Activated CD4-positive, alpha-beta T cell treated with anti-CD3 and anti-CD28 coated beads, Interleukin-2, amount 50 U/mL, for 24 hours (primary cell): Measurements from ENCODE around the gene OR8D4.
"Not testable (repeated sequence)": the region's sequence is repeated elsewhere in the genome, so short reads cannot be mapped to it uniquely, and the experiment has no call there.

Source experiments
- DNase-seq, 2 donors: peaks; one replicate each; pipeline ENCODE4 v3.0.0-alpha.2; 2020; ENCODE audit warnings: low read depth in 1 of 2, low spot score in 1 of 2

OR8D4 gene

DNA sequence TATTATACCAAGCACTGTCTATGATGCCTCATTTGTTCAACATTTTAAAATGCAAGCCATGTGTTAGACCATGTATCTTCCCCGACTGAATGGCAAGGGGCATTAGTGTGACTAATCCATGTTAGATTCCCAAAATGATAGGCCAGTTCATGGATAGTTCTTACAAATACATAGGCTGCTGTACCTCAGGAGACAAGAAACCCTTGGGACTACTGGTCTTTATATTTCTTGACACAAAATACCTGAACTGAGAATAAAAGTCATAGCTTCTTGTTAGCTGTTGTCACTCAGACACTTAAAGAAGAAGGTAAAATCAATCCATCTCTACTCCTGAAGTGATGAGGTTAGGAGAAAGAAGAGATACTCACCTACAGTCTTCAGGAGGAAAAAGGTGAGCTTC is at the start of gene OR8D4:
Gene OR8D4 (plus strand): TSS at position 301 of the 400 bp plus-strand sequence. CDS start 4,265 bp downstream, outside the sequence.
- DNase-seq: no peak

DNA sequence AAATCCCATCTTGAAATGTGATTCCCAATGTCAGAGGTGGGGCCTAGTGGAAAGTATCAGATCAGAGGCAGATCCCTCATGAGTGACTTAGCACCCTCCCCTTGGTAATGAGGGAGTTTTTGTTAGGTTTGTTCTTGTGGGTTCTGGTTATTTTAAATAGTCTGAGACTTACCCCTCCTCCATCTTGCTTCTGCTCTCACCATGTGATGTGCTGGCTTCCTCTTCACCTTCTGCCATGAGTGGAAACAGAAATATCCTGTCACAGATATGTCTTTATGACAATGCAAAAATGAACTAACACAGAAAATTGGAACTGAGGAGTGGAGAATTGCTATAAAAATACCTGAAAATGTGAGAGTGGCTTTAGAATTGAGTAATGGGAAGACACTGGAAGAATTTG is 49.6 kb upstream of the OR8D4 start:
- no peak for DNase-seq

DNA sequence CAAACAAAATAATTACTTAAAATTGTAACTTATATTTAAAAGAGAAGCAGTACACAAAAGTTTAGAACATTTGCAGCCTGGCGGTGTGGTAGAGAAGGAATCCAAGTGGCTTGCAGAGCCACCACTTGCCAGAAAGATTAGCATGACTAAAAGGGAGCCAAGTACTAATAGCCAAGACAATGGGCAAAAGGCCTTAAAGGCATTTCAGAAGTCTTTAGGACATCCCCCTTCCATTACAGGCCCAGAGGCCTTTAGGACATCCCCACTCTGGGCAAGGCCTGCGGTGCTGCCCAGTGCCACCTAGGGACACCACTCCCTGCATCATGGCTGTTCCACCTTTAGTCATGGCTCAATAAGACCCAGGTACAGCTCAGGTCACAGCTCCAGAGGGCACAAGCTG is 48.9 kb upstream of the OR8D4 start:
- no peak for DNase-seq

DNA sequence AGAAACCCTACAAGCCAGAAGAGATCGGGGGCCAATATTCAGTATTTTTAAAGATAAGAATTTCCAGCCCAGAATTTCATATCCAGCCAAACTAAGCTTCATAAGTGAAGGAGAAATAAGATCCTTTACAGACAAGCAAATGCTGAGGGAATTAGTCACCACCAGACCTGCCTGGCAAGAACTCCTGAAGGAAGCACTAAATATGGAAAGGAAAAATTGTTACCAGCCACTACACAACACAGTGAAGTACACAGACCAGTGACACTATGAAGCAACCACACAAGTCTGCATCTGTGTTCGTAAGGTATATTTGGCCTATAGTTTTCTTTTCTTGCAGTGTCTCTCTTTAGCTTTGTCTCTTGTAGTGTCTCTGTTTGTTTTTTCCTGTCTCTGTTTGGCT is 45.5 kb upstream of the OR8D4 start:
- DNase-seq: no peak

DNA sequence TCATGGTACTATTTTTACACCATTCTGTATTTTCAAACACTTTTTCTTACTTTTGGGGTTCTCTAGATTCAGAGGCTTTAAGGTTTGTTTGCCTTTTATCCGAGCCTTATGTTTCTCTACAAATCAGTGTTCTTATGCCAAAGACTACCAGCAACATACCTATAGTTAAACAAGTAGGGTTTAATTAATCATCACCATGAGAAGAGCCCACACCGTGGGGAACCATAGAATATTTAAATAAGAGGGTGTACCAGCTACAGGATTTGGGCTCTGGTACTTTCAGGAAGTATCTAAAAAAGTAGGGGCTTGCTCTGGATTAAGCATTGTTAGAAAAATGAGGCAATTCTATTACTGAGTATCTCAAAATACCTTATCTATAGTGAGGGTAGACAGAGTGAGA is 42.2 kb upstream of the OR8D4 start:
- no peak for DNase-seq

DNA sequence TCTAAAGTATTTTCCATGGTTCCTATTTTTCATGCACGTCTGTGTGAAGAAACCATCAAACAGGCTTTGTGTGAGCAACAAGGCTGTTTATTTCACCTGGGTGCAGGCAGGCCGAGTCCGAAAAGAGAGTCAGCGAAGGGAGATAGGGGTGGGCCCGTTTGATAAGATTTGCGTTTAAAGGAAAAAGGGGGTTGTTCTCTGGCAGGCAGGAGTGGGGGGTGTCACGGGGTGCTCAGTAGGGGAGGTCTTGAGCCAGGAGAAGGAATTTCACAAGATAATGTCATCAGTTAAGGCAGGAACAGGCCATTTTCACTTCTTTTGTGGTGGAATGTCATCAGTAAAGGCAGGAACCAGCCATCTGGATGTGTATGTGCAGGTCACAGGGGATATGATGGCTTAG is 36.7 kb upstream of the OR8D4 start:
- DNase-seq: not testable (repeated sequence)

DNA sequence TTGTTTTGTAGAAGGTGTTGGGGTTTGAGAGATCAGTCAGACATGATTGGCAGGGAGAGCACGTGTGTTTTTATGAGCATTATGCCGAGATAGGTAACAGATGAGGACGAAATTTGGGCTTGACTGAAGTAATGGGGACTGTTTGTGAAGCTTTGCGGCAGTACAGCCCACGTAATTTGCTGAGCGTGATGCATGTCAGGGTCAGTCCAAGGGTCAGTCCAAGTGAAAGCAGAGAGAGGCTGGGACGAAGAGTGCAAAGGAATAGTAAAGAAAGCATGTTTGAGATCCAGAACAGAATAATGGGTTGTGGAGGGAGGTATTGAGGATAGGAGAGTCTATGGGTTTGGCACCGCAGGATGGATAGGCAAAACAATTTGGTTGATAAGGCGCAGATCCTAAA is 34.2 kb upstream of the OR8D4 start:
- not testable (repeated sequence) for DNase-seq

DNA sequence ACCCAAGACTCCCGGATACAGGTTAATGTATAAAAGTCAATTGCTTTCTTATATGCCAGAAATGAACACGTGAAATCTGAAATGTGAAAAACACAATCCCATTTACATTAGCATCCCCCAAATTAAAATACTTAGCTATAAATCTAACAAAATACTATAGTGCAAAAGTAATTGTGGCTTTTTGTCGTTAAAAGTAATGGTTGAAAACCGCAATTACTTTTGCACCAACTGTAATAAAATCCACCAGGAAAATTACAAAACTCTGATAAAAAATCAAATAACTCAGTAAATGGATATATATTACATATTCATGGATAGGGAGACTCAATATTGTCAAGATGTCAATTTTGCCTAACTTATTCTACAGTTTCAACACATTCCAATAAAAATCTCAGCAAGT is 21.1 kb upstream of the OR8D4 start:
- DNase-seq: no peak

DNA sequence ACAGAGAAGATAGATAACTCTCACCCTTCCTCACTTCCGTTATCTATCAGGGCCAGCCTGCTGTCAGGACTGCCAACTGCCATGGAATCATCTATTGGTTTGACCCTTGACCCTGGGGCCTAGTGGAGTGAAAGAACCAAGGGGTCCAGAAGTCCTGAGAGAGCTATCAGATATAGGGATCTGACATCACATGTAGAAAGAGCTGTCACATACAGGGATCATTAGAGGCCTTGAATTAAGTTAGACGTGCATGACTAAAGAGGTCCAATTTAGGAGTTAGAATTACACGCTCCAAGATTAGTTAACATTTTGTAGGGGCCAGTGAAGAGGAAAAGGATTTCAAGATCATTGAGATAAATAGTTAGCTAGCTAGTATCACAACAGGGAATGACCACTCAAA is 16.4 kb upstream of the OR8D4 start, which contains the start of gene TMEM225:
Gene TMEM225 (minus strand): TSS at position 101 of the 400 bp plus-strand sequence. CDS start 245 bp downstream, outside the sequence.
- no peak for DNase-seq

DNA sequence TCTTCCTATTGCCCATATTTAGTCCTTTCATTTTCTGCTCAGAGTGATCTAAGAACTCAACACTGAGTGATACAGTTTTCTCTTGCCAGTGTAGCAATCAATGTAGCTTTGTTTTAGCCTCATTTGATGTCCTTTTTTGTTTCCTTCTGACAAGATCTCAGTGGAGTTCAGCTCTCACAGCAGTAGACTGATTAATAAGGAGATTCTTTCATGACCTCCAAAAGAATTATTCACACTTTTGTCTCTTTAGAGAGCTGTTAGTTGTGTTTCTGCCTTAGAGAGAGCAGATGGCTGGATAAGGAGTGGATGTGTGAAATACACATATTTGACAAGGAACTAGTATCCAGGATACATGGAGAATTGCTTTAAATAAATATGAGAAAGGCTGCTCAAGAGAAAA is 9.9 kb upstream of the OR8D4 start:
- DNase-seq: no peak

DNA sequence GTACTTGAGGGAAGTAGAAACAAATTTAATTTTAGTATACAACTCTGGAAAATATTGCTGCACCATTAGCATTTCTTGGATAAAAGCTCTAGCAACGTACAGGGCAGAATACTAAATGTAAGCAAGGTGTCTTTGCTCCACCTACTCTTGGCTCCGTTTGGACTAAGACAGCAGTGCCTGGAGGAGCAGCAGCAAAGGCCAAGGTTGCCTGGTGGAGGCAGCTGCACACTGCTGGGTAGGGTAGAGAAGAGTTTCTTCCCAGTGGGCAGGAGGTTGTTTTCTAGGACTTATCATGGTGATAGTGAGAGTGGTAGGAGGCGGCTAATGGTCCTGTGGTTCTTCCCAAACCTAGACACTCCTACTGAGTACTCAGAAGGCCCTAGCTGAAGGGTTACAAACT is 2.2 kb upstream of the OR8D4 start:
- DNase-seq: no peak

DNA sequence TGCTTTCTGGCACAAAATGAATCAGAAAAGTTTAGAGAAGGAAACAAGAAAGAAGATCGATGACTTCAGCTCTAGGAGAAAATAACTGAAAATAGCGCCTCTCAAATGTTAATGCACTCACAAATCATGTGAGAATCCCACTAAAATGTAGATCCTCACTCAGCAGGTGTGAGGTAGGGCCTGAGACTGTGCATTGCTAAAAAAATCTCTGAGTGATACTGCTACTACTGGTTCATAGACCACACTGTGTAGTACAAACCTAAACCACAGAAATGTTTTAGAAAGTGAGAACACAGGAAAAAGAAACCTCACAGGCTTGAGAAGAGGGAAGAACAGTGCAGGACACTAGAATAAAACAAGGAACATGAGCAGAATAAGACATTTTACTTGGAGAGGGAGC is 2.0 kb downstream of the OR8D4 start:
- DNase-seq: no peak

DNA sequence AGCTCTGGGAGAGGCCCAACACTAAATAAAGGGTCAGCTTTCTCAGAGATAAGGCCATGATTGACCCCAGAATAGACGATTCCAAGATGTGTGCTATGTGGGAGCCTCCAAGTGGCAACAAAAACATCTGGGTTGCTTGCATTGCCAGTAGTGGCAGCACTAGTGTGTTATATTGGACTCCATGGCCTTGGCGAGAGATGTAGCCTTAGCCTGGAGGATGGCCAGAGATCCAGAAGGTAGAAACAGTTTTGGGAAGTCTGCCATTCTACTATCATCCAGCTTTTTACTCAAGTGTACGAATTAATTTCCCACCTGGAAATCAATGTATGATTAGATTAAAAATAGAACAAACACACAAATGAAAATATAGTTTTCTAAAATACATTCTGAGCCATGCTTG is 3.0 kb downstream of the OR8D4 start:
- no peak for DNase-seq

DNA sequence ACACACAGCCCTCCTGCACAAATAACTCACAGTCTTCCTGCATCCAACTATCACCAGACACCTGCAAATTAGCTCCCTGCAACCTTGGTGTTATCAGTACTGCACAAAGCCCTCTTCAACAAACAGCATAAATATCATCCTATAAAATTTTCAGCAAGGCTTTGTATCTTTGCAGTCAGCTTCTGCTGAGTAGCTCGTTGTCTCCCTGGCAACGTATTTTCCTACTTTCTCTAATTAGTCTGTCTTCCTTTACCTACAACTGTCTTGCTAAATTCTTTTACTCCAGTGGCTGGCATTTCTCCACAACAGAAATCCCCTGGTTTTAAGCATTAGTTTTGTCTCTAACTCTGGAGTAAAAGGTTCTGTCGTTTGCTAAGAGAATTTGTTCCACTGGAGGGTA is 3.9 kb downstream of the OR8D4 start:
- no peak for DNase-seq

DNA sequence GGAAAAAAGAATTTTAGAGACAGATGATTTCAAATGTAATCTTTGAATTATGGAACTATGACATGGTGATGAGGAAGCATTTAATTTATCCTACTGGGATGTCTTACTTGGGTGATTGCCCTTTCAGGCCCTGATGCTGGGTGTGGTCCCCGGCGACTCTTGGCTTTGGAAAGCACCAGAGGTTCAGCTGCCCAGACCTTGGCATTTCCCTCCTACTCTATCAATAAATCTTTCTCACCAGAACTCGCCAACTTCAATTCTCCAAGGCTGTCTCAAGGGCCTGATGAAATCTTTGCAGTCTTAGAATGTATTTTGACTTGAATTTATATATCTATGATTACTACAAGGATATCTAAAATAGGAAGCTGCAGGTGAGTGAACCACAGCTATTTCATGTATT is 19.0 kb downstream of the OR8D4 start:
- no peak for DNase-seq

DNA sequence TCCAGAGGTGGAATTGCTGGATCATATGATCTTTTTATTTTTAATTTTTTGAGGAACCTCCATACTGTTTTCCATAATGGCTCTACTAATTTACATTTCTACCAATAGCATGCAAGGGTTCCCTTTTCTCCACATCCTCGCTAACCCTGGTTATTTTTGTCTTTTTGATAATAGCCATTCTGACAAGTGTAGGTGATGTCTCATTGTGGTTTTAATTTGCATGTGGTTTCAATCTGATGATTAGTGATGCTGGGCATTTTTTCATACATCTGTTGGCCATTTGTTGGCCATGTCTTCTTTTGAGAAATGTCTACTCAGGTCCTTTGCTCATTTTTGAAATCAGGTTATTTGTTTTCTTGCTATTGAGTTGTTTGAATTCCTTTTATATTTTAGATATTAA is 22.1 kb downstream of the OR8D4 start:
- DNase-seq: no peak

DNA sequence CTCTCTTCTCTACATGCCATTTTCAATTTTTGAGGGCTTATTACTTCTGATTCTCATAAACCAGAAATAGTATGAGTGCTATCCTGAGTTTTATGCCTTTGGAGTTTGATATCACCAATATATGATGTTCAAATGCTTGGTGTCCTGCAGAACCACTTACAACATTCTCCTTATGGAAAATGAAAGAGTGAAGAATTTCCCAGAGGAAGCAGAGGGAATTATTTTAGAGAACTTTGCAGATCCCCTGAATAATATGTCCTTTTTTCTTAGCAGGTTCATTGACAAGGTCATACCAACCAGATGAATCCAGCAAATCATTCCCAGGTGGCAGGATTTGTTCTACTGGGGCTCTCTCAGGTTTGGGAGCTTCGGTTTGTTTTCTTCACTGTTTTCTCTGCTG is 37.4 kb downstream of the OR8D4 start, which contains the start of gene OR4D5:
Gene OR4D5 (plus strand): TSS at position 301 of the 400 bp plus-strand sequence. CDS start 0 bp downstream, at position 301.
- DNase-seq: no peak

DNA sequence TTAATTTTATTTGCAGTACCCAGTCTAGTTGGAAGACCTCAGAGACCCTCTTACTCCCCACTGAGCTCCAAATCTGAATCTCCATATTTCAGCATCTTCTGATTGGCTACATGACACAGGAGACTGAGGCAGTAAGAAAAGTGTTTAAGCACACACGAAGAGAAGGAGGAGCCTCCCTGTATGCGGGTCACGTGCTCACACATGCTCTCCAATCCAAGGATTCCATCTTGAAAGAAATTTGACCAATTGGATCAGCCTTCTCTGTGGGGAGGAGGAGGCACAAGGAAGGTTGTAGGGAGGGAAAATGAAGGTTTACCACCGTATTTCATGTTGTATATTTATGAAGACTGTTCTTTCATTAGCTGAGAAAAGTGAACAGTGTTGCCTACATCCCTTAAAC is 40.4 kb downstream of the OR8D4 start:
- DNase-seq: no peak

DNA sequence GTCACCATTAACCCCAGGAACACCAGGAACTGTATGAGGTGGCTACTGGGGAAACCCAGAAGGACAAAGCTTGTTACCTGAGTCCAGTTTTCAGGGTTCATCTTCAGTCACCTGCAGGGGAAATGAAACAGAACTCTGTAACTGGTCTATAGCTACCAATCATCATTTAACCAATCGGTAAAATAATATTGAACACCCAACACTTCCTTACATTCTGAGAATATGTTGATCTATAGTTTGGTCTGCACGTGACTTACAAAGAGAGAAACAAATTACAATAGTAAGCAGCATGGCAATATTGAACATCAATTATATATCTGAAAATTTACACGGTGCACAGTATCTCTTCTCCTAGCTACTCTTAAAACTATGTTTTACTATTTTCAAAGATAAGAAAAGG is 41.8 kb downstream of the OR8D4 start, which contains the start of gene OR6T1:
Gene OR6T1 (minus strand): TSS at position 101 of the 400 bp plus-strand sequence. CDS start 0 bp downstream, at position 101.
- no peak for DNase-seq

DNA sequence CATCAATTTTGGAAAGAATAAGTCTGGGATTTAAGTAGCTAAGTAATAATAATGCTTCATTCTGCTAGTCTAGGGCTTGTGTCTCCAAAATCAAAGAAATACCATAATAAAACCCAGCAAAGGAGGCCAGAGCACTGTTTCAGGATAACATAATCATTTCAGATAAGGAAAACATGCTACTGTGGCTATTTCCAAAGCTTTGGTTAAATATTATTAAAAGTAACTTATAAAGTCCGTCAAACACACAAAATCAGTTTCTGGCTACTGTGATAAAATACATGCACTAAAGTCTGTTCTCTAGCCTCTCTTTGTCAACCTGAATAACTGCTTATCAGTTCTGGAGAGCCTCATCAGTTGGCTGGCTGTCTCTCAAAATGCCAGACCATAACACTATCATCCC is 43.2 kb downstream of the OR8D4 start:
- DNase-seq: no peak

DNA sequence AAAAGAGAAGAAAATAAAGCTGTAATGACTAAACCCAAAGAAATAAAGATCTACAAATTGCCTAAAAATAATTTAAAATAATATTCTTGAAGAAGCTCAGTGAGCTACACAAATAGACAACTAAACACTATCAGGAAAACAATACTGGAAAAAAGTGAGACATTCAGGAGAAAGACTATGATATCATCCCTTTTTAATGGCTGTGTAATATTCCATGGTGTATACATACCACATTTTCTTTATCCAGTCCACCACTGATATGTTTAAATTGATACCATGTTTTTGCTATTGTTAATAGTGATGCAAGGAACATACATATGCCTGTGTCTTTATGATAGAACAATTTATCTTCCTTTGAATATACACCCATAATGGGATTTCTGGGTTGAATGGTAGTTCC is 54.8 kb downstream of the OR8D4 start:
- no peak for DNase-seq
